Tibial nerve (tissue), 3 donors: ENCODE measurements around the gene AHNAK.

ENCODE experiments used
- POLR2A ChIP-seq, 2 donors: fragments of 450-650 bp; IDR thresholded peaks; one replicate each; pipeline ENCODE4 v1.6.1; 2017; ENCODE audit warnings: antibody characterized with exemption in 2 of 2, mild to moderate bottlenecking in 2 of 2, moderate library complexity in 2 of 2
- TF ChIP-seq, protein P1 (sequence below), 5 experiments: fragments of 200-600 bp in 3 of 5; fragments of 450-650 bp in 2 of 5; sonication (generic) in 3 of 5; IDR thresholded peaks; one replicate each; pipeline ENCODE4 v1.5.1; 2016 to 2019; ENCODE audit warnings: antibody characterized with exemption in 5 of 5, mild to moderate bottlenecking in 3 of 5, moderate library complexity in 2 of 5

DNA sequence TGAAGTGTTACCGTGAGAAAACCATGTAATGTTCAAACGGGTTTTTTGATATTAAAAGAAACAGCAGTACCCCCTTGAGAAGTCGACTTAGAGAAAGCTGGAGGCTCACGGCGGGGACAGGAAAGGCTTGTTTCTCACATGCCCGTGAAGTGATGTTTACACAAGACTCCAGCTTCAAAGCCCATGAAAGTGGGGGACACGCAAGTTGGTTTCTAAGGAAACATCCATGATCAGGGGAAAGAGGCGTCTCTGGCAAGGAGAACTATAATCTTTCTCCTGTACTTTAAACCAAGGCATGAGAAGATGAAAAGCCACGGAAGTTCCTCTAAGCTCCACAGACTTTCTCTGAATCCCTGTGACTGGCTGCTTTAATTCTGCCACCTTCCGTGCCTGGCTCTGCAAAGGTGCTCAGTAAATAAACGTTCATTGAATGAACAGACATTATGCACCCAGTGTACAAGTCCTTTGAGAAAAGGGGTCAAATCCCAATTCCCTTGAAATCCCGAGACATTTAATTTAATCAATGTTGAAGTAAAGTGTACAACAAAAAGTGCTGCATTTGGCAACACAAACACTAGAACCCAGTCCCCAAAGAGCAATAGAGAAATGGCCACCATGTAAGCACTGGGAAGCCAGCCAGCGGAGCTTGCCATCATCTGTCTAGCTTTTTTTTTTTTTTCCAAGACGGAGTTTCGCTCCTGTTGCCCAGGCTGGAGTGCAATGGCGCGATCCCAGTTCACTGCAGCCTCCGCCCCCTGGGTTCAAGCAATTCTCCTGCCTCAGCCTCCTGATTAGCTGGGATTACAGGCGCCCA, 58.7 kb downstream of the AHNAK start:
- no peak for TF ChIP-seq POLR2A (IDR thresholded peaks at IDR 0.05)
- TF ChIP-seq, protein P1, sequence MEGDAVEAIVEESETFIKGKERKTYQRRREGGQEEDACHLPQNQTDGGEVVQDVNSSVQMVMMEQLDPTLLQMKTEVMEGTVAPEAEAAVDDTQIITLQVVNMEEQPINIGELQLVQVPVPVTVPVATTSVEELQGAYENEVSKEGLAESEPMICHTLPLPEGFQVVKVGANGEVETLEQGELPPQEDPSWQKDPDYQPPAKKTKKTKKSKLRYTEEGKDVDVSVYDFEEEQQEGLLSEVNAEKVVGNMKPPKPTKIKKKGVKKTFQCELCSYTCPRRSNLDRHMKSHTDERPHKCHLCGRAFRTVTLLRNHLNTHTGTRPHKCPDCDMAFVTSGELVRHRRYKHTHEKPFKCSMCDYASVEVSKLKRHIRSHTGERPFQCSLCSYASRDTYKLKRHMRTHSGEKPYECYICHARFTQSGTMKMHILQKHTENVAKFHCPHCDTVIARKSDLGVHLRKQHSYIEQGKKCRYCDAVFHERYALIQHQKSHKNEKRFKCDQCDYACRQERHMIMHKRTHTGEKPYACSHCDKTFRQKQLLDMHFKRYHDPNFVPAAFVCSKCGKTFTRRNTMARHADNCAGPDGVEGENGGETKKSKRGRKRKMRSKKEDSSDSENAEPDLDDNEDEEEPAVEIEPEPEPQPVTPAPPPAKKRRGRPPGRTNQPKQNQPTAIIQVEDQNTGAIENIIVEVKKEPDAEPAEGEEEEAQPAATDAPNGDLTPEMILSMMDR (IDR thresholded peaks at IDR 0.05) = no peak
